ENCODE data around the gene SYCE1L.
"Not testable (repeated sequence)": the region's sequence is repeated elsewhere in the genome, so short reads cannot be mapped to it uniquely, and the experiment has no call there.

The SYCE1L gene

GRCh38 chr16:77199211-77199610, at the start of gene SYCE1L:
SYCE1L (plus strand) TSS chr16:77199408; CDS start chr16:77199452, 44 bp downstream.
- DNase-seq (ENCODE audit: low spot score), result no peak

DNA sequence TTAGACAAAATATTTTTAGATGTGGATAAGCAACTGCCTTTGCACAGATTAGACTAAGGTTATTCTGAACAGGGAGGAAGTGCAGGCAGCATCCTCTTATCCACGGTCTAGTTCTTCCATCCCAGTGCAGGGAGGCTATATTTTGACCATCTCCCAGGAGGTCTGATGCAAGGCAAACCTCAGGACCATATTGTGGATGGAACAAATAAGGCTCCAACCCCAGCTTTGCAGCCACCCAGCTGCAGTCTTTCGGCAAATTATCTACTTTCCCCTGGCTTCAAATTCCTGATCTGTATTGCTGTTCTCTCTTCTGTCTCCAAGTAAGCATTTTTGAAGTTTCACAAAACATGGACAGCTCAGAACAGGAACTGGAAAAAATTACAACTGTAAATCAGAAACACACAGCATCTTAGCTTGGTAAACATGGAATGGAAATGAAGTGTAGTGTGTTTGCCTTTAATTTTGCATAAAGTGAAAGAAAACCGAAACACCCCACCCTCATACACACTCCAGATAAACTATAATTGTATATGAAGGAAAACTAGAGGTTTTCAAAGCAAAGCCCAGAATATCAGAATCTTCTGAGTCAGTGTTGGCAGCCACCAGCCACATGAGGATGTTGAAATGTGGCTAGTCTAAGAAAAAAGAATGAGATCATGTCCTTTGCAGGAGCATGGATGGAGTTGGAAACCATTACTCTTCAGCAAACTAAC, 41.7 kb upstream of the SYCE1L start:
- no peak for DNase-seq (ENCODE audit: low spot score)

DNA sequence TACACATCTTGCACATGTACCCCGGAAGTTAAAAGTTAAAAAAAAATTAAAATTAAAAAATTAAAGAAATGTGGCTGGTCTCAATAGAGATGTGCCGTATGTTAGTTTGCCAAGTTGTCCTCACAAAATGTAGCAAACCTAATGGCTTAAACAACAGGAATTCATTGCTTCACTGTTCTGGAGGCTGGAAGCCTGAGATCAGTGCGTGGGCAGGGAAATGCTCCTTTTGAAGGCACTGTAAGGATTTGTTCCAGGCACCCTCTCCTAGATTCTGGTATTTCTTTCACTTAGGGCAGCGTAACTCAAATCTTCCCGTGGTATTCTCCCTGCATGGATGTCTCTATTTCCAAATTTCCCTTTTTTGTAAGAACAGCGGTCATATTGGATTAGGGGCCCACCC, 40.9 kb upstream of the SYCE1L start:
- no peak for DNase-seq (ENCODE audit: low spot score)

- no peak for DNase-seq (ENCODE audit: low spot score)
Observed at GRCh38 chr16:77165006-77165405, 34.2 kb upstream of the SYCE1L start.

- not testable (repeated sequence) for DNase-seq (ENCODE audit: low spot score)
Observed at GRCh38 chr16:77165536-77166236, 33.5 kb upstream of the SYCE1L start.

GRCh38 chr16:77166726-77167125, 32.5 kb upstream of the SYCE1L start:
- DNase-seq (ENCODE audit: low spot score), result no peak

DNA sequence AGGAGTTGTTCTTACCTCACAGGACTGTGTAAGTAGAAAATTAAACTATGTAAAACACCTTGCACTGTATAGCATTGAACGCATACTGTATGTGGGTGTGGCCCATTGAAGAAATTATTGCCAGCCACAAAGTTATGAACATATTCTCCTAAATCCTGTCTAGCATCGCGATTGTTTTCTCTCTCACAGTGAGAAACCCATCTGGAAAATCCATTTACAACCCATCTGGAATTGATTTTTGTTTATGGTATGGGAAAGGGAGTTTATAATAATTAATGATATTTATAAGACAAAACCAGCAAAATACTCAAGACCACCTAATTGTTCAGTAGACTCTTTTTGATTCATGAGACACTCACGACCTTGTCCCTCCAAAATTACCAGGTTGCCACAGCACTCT, 30.3 kb upstream of the SYCE1L start:
- DNase-seq (ENCODE audit: low spot score), result no peak

DNA sequence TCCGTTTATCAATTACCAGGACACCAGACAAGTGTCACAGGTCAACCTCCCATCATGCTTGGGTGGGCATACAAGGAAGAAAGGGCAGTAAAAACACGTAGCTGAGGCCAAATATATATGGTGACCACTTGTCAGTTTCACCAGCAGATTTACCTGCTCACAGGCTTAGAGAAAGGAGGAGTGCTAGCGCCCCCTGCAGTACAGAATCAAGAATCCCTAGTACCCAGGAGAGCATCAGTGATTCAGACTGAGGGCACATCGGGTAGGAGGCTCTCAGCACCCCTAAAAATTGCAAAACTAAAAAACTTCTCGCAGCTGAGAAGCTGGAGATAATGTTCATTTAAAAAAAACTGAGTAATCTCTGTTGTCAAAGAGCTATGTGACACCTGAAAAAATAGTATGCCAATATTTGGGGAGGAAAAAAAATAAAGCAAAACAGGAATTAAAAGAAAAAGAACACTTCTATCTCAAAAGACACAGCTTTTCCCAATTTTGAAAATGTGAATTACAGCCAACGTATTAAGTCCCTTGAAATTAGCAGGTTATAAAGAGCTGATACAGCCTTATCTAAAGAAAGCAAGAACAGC, 29.5 kb upstream of the SYCE1L start:
- DNase-seq (ENCODE audit: low spot score), result peak; percentile 13

- DNase-seq (ENCODE audit: low spot score), result no peak
Observed at GRCh38 chr16:77170805-77171204, 28.4 kb upstream of the SYCE1L start.

DNA sequence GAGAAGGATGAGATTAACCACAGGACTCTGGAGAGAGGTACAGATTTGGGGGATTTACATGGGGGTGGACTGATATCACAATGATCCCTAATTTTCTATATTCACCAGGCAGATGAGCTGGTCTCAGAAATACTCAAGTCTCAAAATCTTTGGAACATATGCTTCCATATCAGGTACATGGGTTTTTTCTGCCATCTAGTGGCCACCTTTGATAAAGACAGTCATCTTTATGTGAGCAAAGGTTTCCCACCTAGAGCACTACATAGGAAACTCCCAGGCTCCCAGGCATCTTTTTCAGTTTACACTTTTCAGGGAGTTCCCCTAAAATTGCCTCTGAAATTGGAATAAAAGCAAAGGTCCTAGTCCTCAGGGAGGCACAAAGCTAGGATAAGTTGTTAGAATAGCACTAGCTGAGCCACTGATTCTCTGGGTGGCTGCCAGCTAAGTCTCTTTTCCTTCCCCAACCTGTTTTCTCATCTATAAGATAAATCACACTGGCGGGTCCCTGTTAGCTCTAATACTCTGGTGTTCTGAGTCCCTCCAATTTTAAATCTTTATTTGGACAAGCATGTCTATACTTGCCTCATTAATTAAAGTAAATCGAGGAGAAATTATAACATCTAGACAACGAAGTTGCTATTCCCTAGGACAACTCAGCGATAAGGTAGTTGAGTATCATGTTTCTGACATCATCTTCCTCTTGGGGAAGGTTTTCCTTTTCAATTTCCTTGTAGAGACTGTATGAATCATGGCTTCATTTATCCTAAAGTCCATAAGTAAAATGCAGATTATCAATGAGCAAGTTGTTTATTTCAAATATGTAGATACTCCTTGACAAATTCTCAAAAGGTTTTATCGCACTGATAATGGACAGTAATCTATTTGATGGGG, 27.2 kb upstream of the SYCE1L start:
- peak; percentile 66 for DNase-seq (ENCODE audit: low spot score)

DNA sequence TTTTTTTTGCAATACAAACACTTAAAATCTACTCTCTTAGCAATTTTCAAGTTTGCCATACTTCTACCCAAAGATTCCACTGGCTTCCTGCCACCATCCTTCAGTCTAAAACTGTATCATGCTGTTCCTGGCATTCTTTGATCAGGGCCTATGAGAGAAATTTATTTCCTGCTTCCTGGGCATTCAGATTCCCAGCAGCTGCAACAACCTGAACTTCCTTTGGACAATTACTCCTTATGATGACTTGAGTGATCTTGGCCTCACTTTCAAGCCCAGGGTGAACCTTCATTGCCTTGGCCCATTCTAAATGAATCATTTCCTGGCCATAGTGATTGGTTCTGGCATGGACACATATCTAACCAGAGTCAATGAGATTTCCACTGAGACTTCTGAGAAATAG, 26.3 kb upstream of the SYCE1L start:
- no peak for DNase-seq (ENCODE audit: low spot score)

DNA sequence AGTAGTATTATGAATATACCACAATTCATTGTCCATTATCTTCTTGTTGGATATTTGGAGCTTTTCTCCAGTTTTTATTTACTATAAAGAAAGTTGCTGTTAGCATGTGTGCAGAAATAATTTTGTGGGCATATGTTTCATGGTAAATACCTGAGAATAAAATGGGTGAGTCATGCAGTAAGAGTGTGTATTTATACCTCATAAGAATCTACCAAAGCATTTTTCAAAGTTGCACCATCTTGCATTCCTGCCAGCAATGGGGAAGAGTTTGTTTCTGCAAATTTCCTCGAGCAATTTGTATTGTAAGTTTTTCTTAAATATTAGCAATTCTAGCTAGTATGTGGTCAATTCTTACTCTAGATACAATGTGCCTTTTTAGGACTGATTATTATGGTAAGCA, 16.1 kb upstream of the SYCE1L start:
- no peak for DNase-seq (ENCODE audit: low spot score)

- not testable (repeated sequence) for DNase-seq (ENCODE audit: low spot score)
Observed at GRCh38 chr16:77186298-77186697, 12.9 kb upstream of the SYCE1L start.

DNA sequence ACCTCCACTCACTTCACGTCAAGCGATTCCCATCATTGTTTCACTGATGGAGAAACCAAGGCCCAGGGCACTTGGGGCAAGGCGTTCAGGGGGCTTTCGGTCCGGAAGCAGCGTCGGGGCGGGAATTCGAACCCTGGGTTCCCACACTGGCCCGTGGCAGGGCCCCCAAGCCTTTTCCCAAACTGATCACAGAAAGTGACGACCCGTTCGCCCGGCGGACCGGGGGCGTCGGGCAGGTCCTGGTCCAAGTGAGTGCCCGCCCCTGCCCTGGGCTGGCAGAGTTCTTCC, 9.1 kb upstream of the SYCE1L start:
- no peak for DNase-seq (ENCODE audit: low spot score)

GRCh38 chr16:77190478-77191258, 8.5 kb upstream of the SYCE1L start, which contains the start of gene MON1B:
MON1B (plus strand) TSS chr16:77191190; CDS start chr16:77191486, 296 bp downstream.
- DNase-seq (ENCODE audit: low spot score), result peak; percentile 99

DNA sequence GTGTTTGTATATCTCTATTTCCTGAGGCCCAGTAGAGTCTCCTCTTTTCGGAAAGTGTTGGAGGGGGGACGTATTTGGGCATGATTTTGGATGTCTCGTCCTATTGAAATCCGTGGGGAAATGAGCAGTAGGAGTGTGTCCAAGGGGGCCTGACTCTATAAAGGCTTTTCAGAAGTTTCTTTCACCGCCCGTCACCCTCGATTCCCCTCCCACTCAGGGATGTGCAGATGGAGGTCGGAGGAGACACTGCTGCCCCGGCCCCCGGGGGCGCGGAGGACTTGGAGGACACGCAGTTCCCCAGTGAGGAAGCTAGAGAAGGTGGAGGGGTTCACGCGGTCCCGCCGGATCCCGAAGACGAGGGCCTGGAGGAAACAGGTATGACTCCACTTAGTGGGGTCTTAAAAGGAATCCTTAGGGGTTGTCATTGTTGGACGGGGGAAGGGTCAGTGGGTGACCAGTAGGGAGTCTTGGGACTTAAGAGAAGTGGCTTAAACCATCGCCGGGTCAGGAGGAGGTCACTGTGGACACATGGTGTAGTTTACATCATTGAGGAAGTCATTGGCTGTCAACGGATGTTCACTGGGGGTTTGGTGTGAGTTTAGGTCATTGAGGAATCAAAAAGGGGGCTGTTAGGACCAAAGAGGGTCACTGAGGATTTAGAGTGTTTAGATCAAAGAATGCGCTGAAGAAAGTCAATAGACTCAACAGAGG, 7.8 kb upstream of the SYCE1L start:
- peak; percentile 29 for DNase-seq (ENCODE audit: low spot score)

GRCh38 chr16:77193377-77193776, 5.8 kb upstream of the SYCE1L start:
- no peak for DNase-seq (ENCODE audit: low spot score)

DNA sequence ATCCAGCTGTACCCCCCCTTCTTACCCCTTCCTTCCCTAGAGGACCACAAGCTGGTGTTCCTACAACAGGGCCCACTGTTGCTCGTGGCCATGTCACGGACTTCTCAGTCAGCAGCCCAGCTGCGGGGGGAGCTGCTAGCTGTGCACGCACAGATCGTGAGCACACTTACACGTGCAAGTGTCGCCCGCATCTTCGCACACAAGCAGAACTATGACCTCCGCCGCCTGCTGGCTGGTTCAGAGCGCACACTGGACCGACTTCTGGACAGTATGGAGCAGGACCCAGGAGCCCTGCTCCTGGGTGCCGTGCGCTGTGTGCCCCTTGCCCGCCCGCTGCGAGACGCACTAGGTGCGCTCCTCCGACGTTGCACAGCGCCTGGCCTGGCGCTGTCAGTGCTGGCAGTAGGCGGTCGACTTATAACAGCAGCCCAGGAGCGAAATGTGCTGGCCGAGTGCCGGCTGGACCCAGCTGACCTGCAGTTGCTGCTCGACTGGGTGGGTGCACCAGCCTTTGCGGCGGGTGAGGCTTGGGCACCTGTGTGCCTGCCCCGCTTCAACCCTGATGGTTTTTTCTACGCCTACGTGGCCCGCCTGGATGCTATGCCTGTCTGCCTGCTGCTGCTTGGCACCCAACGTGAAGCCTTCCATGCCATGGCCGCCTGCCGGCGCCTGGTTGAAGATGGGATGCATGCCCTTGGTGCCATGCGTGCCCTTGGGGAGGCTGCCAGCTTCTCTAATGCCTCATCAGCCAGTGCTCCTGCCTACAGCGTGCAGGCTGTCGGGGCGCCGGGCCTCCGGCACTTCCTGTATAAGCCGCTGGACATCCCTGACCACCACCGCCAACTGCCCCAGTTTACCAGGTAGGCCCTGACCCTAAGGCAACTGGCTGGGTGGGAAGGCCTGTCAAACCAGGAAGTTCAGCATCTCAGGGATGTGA, 4.6 kb upstream of the SYCE1L start:
- DNase-seq (ENCODE audit: low spot score), result no peak

DNA sequence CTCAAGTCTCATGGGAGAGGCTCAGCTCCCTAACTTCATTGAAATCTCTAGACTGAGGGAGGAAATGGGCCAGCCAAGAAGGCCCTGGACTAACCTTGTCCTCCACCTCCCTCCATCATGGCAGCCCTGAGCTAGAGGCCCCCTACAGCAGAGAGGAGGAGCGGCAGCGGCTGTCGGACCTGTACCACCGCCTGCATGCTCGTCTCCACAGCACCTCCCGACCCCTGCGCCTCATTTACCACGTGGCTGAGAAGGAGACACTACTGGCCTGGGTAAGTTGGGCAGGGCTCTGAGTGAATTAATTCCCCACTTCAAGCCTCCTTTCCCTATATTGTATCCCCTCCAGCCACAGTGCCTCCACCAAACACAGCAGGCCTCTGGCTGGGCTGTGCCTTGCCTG, 3.8 kb upstream of the SYCE1L start:
- no peak for DNase-seq (ENCODE audit: low spot score)

- no peak for DNase-seq (ENCODE audit: low spot score)
Observed at GRCh38 chr16:77197747-77198146, 1.5 kb upstream of the SYCE1L start.
